GM06990 (cell line): Measurements from ENCODE around the gene FGF19.

Experiments used
- DNase-seq: peaks from one replicate; pipeline ENCODE4 v3.0.0-alpha.2; 2011; ENCODE audit not compliant: insufficient read length; ENCODE audit errors: extremely low read depth
- H3K27me3 ChIP-seq: replicated peaks from 2 replicates; pipeline ENCODE4 v1.6.0; 2011; ENCODE audit warnings: low read length; ENCODE audit not compliant: control insufficient read depth, insufficient read depth
- H3K36me3 ChIP-seq: 2 replicates; pipeline ENCODE4 v1.5.1; 2011; ENCODE audit warnings: low read length; ENCODE audit not compliant: control insufficient read depth, insufficient read depth
- H3K4me3 ChIP-seq: replicated peaks from 2 replicates; pipeline ENCODE4 v1.5.1; 2011; ENCODE audit warnings: low read depth, mild to moderate bottlenecking, control low read depth, low read length
- CTCF ChIP-seq: IDR thresholded peaks from 2 replicates; pipeline ENCODE4 v1.5.1; 2011; ENCODE audit warnings: low read length, control low read depth, mild to moderate bottlenecking, inconsistent platforms; ENCODE audit not compliant: insufficient read depth, poor library complexity, severe bottlenecking

The FGF19 gene

GRCh38 chr11:69680688-69681087, 23.1 kb downstream of the FGF19 start:
- no peak for DNase-seq
- no peaks in the 10 kb centered on the region for H3K36me3 ChIP-seq
- no peak for TF ChIP-seq CTCF
- H3K27me3 ChIP-seq = no peaks in the 10 kb centered on the region
- no peak overlapping the region for H3K4me3 ChIP-seq

- H3K4me3 ChIP-seq = no peak overlapping the region
- no peak for TF ChIP-seq CTCF
- H3K27me3 ChIP-seq = no peaks in the 10 kb centered on the region
- no peaks in the 10 kb centered on the region for H3K36me3 ChIP-seq
- DNase-seq = no peak
Measured at GRCh38 chr11:69677749-69678148, 26.1 kb downstream of the FGF19 start.

GRCh38 chr11:69674886-69675714, 28.7 kb downstream of the FGF19 start, which contains the start of gene LTO1:
Gene LTO1, minus strand, starts transcription at chr11:69675353. Its CDS starts 114 bp downstream, at chr11:69675239.
- Histone ChIP-seq H3K27me3 (no peaks in the 10 kb centered on the region), H3K36me3 (peaks cover 5% of the 10 kb centered on the region), H3K4me3 (peak within 1 kb of the TSS; percentile 90)
- TF ChIP-seq CTCF = no peak
- DNase-seq = peak; percentile 98

- DNase-seq = no peak
- Histone ChIP-seq H3K27me3 (no peaks in the 10 kb centered on the region), H3K4me3 (peak overlapping the region; percentile 90), H3K36me3 (peaks cover 5% of the 10 kb centered on the region)
- no peak for TF ChIP-seq CTCF
Measured at GRCh38 chr11:69674267-69674885, 29.4 kb downstream of the FGF19 start.

- Histone ChIP-seq H3K27me3 (no peaks in the 10 kb centered on the region), H3K4me3 (no peak overlapping the region), H3K36me3 (peaks cover 7% of the 10 kb centered on the region)
- no peak for DNase-seq
- no peak for TF ChIP-seq CTCF
Measured at GRCh38 chr11:69671734-69672465, 31.9 kb downstream of the FGF19 start.
